Measurements from ENCODE around the gene CTNNA1.
"Not testable (repeated sequence)": the region's sequence is repeated elsewhere in the genome, so short reads cannot be mapped to it uniquely, and the experiment has no call there.

The CTNNA1 gene

GRCh38 chr5:138820695-138821094 is 67.5 kb downstream of the CTNNA1 start:
- no peak for DNase-seq

GRCh38 chr5:138824516-138824915 is 71.3 kb downstream of the CTNNA1 start:
- DNase-seq: no peak

GRCh38 chr5:138824924-138825863 is 72.0 kb downstream of the CTNNA1 start:
- DNase-seq: no peak

GRCh38 chr5:138828556-138828955 is 75.3 kb downstream of the CTNNA1 start:
- no peak for DNase-seq

- no peak for DNase-seq
Measured at GRCh38 chr5:138829341-138829740, 76.1 kb downstream of the CTNNA1 start.

- no peak for DNase-seq
Measured at GRCh38 chr5:138831703-138832102, 78.5 kb downstream of the CTNNA1 start.

- no peak for DNase-seq
Measured at GRCh38 chr5:138832218-138832617, 79.0 kb downstream of the CTNNA1 start.

- DNase-seq: no peak
Measured at GRCh38 chr5:138833080-138833479, 79.9 kb downstream of the CTNNA1 start.

GRCh38 chr5:138833726-138834480 is 80.7 kb downstream of the CTNNA1 start:
- DNase-seq: no peak

GRCh38 chr5:138834853-138835252 is 81.6 kb downstream of the CTNNA1 start:
- DNase-seq: not testable (repeated sequence)

- no peak for DNase-seq
Measured at GRCh38 chr5:138837160-138837559, 83.9 kb downstream of the CTNNA1 start.

GRCh38 chr5:138840103-138840502 is 86.9 kb downstream of the CTNNA1 start:
- no peak for DNase-seq

GRCh38 chr5:138841531-138841930 is 88.3 kb downstream of the CTNNA1 start:
- no peak for DNase-seq

GRCh38 chr5:138843316-138844124 is 90.3 kb downstream of the CTNNA1 start:
- no peak for DNase-seq

GRCh38 chr5:138844125-138844461 is 90.9 kb downstream of the CTNNA1 start:
- no peak for DNase-seq

GRCh38 chr5:138844812-138845513 is 91.7 kb downstream of the CTNNA1 start:
- no peak for DNase-seq

- DNase-seq: no peak
Measured at GRCh38 chr5:138849439-138849838, 96.2 kb downstream of the CTNNA1 start.

GRCh38 chr5:138849882-138850281 is 96.7 kb downstream of the CTNNA1 start:
- no peak for DNase-seq

GRCh38 chr5:138850865-138851435 is 97.7 kb downstream of the CTNNA1 start:
- DNase-seq: no peak

GRCh38 chr5:138853132-138853531 is 99.9 kb downstream of the CTNNA1 start:
- DNase-seq: no peak

- no peak for DNase-seq
Measured at GRCh38 chr5:138867011-138867410, 113.8 kb downstream of the CTNNA1 start.

- DNase-seq: no peak
Measured at GRCh38 chr5:138869038-138869437, 115.8 kb downstream of the CTNNA1 start.
